B cell (primary cell): ENCODE data around the gene SNX22. TPM values are rescaled to one million over a fixed set of nuclear protein-coding genes. Genes with fewer than 3 reads are reported as not detected.

ENCODE experiments used
- ATAC-seq: fragments of 200-7000 bp; cut with Tn5 transposase; one replicate; pipeline ENCODE4 v1.10.0; 2021; ENCODE audit warnings: low read depth, mild to moderate bottlenecking, moderate number of reproducible peaks, moderate library complexity
- CTCF ChIA-PET: fragments of 350-600 bp; sonication (Branson Sonifier 250); formaldehyde crosslinking; loops from one replicate; lab custom pipeline; 2021; ENCODE audit warnings: antibody characterized with exemption, inconsistent platforms; lab: Charles Lee
- POLR2A ChIA-PET: fragments of 350-600 bp; sonication (Branson Sonifier 250); formaldehyde crosslinking; loops from one replicate; lab custom pipeline; 2021; ENCODE audit warnings: antibody characterized with exemption; lab: Charles Lee
- DNase-seq: peaks from one replicate; pipeline ENCODE4 v3.0.0; 2013
- H2AFZ ChIP-seq: 2 replicates; pipeline ENCODE4 v1.6.1; 2012; ENCODE audit warnings: mild to moderate bottlenecking, low read depth, low read length; ENCODE audit not compliant: insufficient read depth, poor library complexity, severe bottlenecking
- H3K27ac ChIP-seq, 2 donors: 1 replicate in 1 of 2; 2 replicates in 1 of 2; pipeline ENCODE4 v1.5.1; 2012 to 2013; ENCODE audit warnings: low read length in 2 of 2, mild to moderate bottlenecking in 2 of 2, moderate library complexity in 1 of 2
- H3K27me3 ChIP-seq, 4 experiments: fragments of 200-600 bp in 1 of 4; sonication (generic) in 1 of 4; replicated peaks in 1 of 4; 1 replicate in 2 of 4; 2 replicates in 2 of 4; pipeline versions ENCODE4 v1.6.1 to v1.7.0; 2013 to 2016; ENCODE audit warnings: low read length in 3 of 4, mild to moderate bottlenecking in 2 of 4, mixed read lengths in 1 of 4, moderate library complexity in 1 of 4; ENCODE audit not compliant: insufficient read depth in 4 of 4, control insufficient read depth in 3 of 4; ENCODE audit errors: control extremely low read depth in 1 of 4
- H3K36me3 ChIP-seq, 2 experiments: replicated peaks in 1 of 2; 1 replicate in 1 of 2; 2 replicates in 1 of 2; pipeline versions ENCODE4 v1.6.1 to v1.7.1; 2013; ENCODE audit warnings: low read length in 1 of 2; ENCODE audit not compliant: insufficient read depth in 2 of 2, control insufficient read depth in 1 of 2; ENCODE audit errors: control extremely low read depth in 1 of 2, extremely low read depth in 1 of 2
- H3K4me1 ChIP-seq, 2 donors: fragments of 200-600 bp in 1 of 2; sonication (generic) in 1 of 2; 1 replicate in 1 of 2; 2 replicates in 1 of 2; pipeline versions ENCODE4 v1.5.1 to v1.6.1; 2013 to 2017; ENCODE audit warnings: low read length in 2 of 2; ENCODE audit not compliant: control insufficient read depth in 2 of 2, insufficient read depth in 2 of 2
- H3K4me2 ChIP-seq: replicated peaks from 2 replicates; pipeline ENCODE3; 2012; ENCODE audit warnings: mild to moderate bottlenecking, low read depth, low read length; ENCODE audit not compliant: poor library complexity, severe bottlenecking
- H3K4me3 ChIP-seq, 5 experiments: fragments of 200-600 bp in 1 of 5; sonication (generic) in 1 of 5; 1 replicate in 3 of 5; 2 replicates in 2 of 5; pipeline versions ENCODE4 v1.5.1 to v1.7.0; 2011 to 2016; ENCODE audit warnings: low read length in 4 of 5, mild to moderate bottlenecking in 4 of 5, low read depth in 2 of 5, control low read depth in 1 of 5, moderate library complexity in 1 of 5; ENCODE audit not compliant: insufficient read depth in 1 of 5; ENCODE audit errors: control extremely low read depth in 1 of 5, extremely low read depth in 1 of 5
- H3K79me2 ChIP-seq: fragments of 200-600 bp; sonication (generic); one replicate; pipeline ENCODE4 v1.6.0; 2016; ENCODE audit warnings: low read length; ENCODE audit not compliant: control insufficient read depth, insufficient read depth
- H3K9ac ChIP-seq: fragments of 200-600 bp; sonication (generic); 2 replicates; pipeline ENCODE4 v1.6.1; 2017; ENCODE audit warnings: mild to moderate bottlenecking, low read length, moderate library complexity
- H3K9me3 ChIP-seq, 3 donors: one replicate each; pipeline versions ENCODE4 v1.6.1 to v1.7.1; 2013; ENCODE audit warnings: low read length in 2 of 3; ENCODE audit not compliant: control insufficient read depth in 2 of 3, insufficient read depth in 1 of 3; ENCODE audit errors: control extremely low read depth in 1 of 3
- H4K20me1 ChIP-seq: 2 replicates; pipeline ENCODE4 v1.6.0; 2012; ENCODE audit warnings: mild to moderate bottlenecking, low read length; ENCODE audit not compliant: insufficient read depth, control insufficient read depth, poor library complexity, severe bottlenecking
- H3K27ac Mint-ChIP-seq: one replicate; pipeline ENCODE4 v1.8.0; 2021; ENCODE audit warnings: mixed read lengths
- H3K27me3 Mint-ChIP-seq: one replicate; pipeline ENCODE4 v1.8.0; 2021; ENCODE audit warnings: mixed read lengths
- H3K4me1 Mint-ChIP-seq: one replicate; pipeline ENCODE4 v1.8.0; 2021; ENCODE audit warnings: mixed read lengths
- H3K4me3 Mint-ChIP-seq: one replicate; pipeline ENCODE4 v1.8.0; 2021; ENCODE audit warnings: mixed read lengths
- H3K9me3 Mint-ChIP-seq: one replicate; pipeline ENCODE4 v1.8.0; 2022; ENCODE audit warnings: mixed read lengths; ENCODE audit not compliant: insufficient read depth
- CTCF ChIP-seq: fragments of 200-600 bp; IDR thresholded peaks from one replicate; pipeline ENCODE4 v1.8.0; 2022; ENCODE audit warnings: antibody characterized with exemption, mild to moderate bottlenecking
- EZH2 ChIP-seq: IDR thresholded peaks from 2 replicates; pipeline ENCODE4 v1.6.1; 2012; ENCODE audit warnings: borderline replicate concordance, low read depth, mild to moderate bottlenecking, moderate library complexity, low read length; ENCODE audit not compliant: insufficient read depth, poor library complexity, severe bottlenecking
- WGBS: methylation state at CpG from one replicate; pipeline ENCODE4 v1.1.5; 2013; ENCODE audit warnings: missing lambda C conversion rate; ENCODE audit not compliant: insufficient coverage; 5-methylcytosine and 5-hydroxymethylcytosine counted together
- intact Hi-C: fragments of 100-400 bp; cut with micrococcal nuclease; formaldehyde crosslinking; loops from one replicate; pipeline ENCODE4 v1.10.0; 2022
- polyA plus RNA-seq: library from polyadenylated mRNA; depleted of rRNA; stranded (reverse); fragments of >200 nt; gene quantifications from 2 replicates; pipeline ENCODE4 v1.2.3, GENCODE V29; 2012
- total RNA-seq, 2 donors: library from RNA; stranded (reverse); fragments of 120-200 nt in 1 of 2; gene quantifications; 1 replicate in 1 of 2; 2 replicates in 1 of 2; pipeline versions ENCODE4 v1.2.3 to v1.2.4, GENCODE V29; 2013 to 2022

Gene SNX22
- total and polyA plus RNA-seq, 2 donors (not counting 1 experiment from before 2014, with no cell fraction given): 44.9 to 305 TPM

GRCh38 chr15:64185146-64185911 lies 33.8 kb downstream of the SNX22 start:
- CTCF ChIA-PET: interaction anchor here (0.7 kb wide), 1 partner anchor 1658 kb away, joined by 3 read pairs; no protein-coding TSS in a partner anchor
- Histone ChIP-seq H2AFZ (no peak overlapping the region), H3K4me3 (no peak overlapping the region), H3K4me2 (no peak overlapping the region), H3K4me1 (peaks cover 8 to 12% of the 10 kb centered on the region in 2 donors), H3K9ac (no peak overlapping the region), H3K27ac (peak overlapping the region in 1 of 2 donors; percentile 12), H3K79me2 (no peaks in the 10 kb centered on the region), H3K27me3 (no peaks in the 10 kb centered on the region), H3K9me3 (no peaks in the 10 kb centered on the region), H4K20me1 (no peaks in the 10 kb centered on the region), H3K36me3 (peaks cover 2 to 20% of the 10 kb centered on the region in 2 experiments)
- TF ChIP-seq EZH2 (no peak), CTCF (no peak)
- ATAC-seq: no peak
- H3K9me3 Mint-ChIP-seq: no peaks in the 10 kb centered on the region
- no peaks in the 10 kb centered on the region for H3K27me3 Mint-ChIP-seq
- 98% methylated on average over 6 of the region's 9 CpGs for WGBS
- POLR2A ChIA-PET: no interaction called here
- peaks cover 10% of the 10 kb centered on the region for H3K4me1 Mint-ChIP-seq
- DNase-seq: no peak
- no peak overlapping the region for H3K4me3 Mint-ChIP-seq
- H3K27ac Mint-ChIP-seq: peak overlapping the region; percentile 37
- intact Hi-C loops: no loop called here
